MG63 (cell line): ENCODE measurements around the gene TMEM59L. TPM values are rescaled to one million over a fixed set of nuclear protein-coding genes. Genes with fewer than 3 reads are reported as not detected.
A peak's percentile ranks its signal among the peaks of the same experiment; 100 is the strongest.

Experiments
- DNase-seq: peaks from one replicate; pipeline ENCODE4 v3.0.0-alpha.2; 2020
- H3K27me3 ChIP-seq: fragments of 250-450 bp; sonication (Bioruptor Pico); 2 replicates; pipeline ENCODE4 v1.5.1; 2020; ENCODE audit warnings: mild to moderate bottlenecking, moderate library complexity
- H3K36me3 ChIP-seq: fragments of 250-450 bp; sonication (Bioruptor Pico); 2 replicates; pipeline ENCODE4 v1.5.1; 2020; ENCODE audit warnings: mild to moderate bottlenecking, moderate library complexity
- H3K4me3 ChIP-seq: fragments of 250-450 bp; sonication (Bioruptor Pico); 2 replicates; pipeline ENCODE4 v1.5.1; 2020; ENCODE audit warnings: mild to moderate bottlenecking, moderate library complexity
- H3K9me3 ChIP-seq: fragments of 250-450 bp; sonication (Bioruptor Pico); 2 replicates; pipeline ENCODE4 v1.5.1; 2020; ENCODE audit warnings: mild to moderate bottlenecking, moderate library complexity
- total RNA-seq: library from RNA; depleted of rRNA; stranded (reverse); fragments of >200 nt; shearing (Covaris generic); gene quantifications from 2 replicates; pipeline ENCODE4 v1.2.3, GENCODE V29; 2014; ENCODE audit warnings: low replicate concordance

Gene TMEM59L
- total RNA-seq, 1 experiment from 2014 or later, result 0.36 TPM

GRCh38 chr19:18657590-18658365 lies 45.1 kb downstream of the TMEM59L start:
- DNase-seq, result no peak
- Histone ChIP-seq H3K9me3 (no peaks in the 10 kb centered on the region), H3K27me3 (no peaks in the 10 kb centered on the region), H3K36me3 (no peaks in the 10 kb centered on the region), H3K4me3 (no peak overlapping the region)

- Histone ChIP-seq H3K9me3 (no peaks in the 10 kb centered on the region), H3K4me3 (no peak overlapping the region), H3K27me3 (no peaks in the 10 kb centered on the region), H3K36me3 (no peaks in the 10 kb centered on the region)
- DNase-seq, result no peak
Observed at GRCh38 chr19:18658366-18658855, 45.7 kb downstream of the TMEM59L start.

DNA sequence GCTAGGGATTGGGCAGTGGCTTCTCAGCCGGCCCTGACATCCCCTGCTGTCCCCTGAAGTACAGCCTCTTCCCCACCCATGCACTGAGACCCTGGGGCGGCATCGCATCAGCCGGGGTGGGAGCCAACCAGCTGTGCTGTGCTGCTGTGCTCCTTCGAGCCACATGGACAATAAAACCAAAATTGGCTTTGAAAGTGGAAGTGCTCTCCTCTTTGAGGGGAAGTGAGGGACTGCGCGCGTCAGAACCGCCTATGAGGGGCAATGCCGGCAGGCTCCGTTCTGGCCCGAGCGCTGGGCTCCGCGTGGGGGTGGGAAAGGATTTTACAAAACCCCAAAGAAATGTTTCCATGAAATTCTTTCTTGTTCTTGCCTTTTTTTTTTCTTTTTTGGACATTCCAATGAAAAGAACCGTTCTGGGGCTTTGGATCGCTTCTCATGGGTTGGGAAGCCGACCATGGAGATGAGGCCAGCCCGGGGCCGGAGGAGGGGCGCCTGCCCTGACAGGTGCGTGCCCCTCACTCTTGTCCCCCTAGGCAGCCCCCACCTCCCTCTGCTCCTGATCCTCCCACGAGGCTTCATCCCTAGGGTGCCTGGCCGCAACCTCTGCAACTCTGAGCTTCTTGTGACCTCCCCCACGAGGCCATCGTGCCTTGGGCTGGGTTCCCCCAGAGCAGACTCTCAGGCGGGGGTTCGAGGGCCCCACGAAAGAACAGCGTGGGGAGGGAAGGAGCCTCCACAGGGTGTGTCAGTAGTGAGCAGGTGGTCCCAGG lies 46.8 kb downstream of the TMEM59L start:
- Histone ChIP-seq H3K27me3 (no peaks in the 10 kb centered on the region), H3K9me3 (no peaks in the 10 kb centered on the region), H3K36me3 (no peaks in the 10 kb centered on the region; the same call in 1 of the 2 replicates), H3K4me3 (no peak overlapping the region)
- DNase-seq, result no peak

GRCh38 chr19:18660051-18660910 lies 47.6 kb downstream of the TMEM59L start:
- Histone ChIP-seq H3K4me3 (no peak overlapping the region), H3K27me3 (no peaks in the 10 kb centered on the region)
- DNase-seq, result peak; percentile 34

GRCh38 chr19:18660939-18661670 lies 48.4 kb downstream of the TMEM59L start:
- no peaks in the 10 kb centered on the region for H3K27me3 ChIP-seq
- H3K4me3 ChIP-seq, result no peak overlapping the region
- no peaks in the 10 kb centered on the region; the same call in 1 of the 2 replicates for H3K36me3 ChIP-seq
- H3K9me3 ChIP-seq, result no peaks in the 10 kb centered on the region
- DNase-seq, result no peak

More at GRCh38 chr19:18660051-18660910, 47.6 kb downstream of the TMEM59L start:
- no peaks in the 10 kb centered on the region; the same call in 1 of the 2 replicates for H3K36me3 ChIP-seq
- H3K9me3 ChIP-seq, result no peaks in the 10 kb centered on the region

- H3K4me3 ChIP-seq, result no peak overlapping the region
- H3K36me3 ChIP-seq, result peaks cover 4% of the 10 kb centered on the region
- peak; percentile 70 for DNase-seq
- H3K9me3 ChIP-seq, result no peaks in the 10 kb centered on the region
- no peaks in the 10 kb centered on the region for H3K27me3 ChIP-seq
Observed at GRCh38 chr19:18662972-18663732, 50.5 kb downstream of the TMEM59L start.

GRCh38 chr19:18663940-18664530 lies 51.4 kb downstream of the TMEM59L start:
- Histone ChIP-seq H3K4me3 (no peak overlapping the region), H3K36me3 (peaks cover 6% of the 10 kb centered on the region), H3K9me3 (no peaks in the 10 kb centered on the region), H3K27me3 (no peaks in the 10 kb centered on the region)
- no peak for DNase-seq

DNA sequence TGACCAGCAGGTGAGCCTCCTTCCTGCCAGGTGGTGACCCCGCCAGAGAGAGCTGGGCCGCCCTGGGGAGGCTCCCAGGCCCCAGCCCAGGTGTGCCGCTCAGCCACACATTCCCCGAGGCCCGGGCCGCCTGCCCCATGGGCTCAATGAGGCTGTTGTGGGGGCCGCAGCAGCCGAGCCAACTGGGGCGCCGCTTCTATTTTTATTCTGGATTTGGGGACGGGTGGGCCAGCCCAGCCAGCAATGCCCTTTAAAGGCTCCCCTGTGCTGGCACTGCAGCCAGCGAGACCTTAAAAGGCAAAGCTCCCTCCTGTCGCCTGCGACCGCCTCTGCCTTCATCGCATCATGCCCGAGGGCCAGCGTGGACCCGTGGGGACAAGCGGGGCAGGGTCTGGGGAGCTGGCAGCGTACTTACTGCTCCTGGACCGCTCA lies 53.1 kb downstream of the TMEM59L start:
- Histone ChIP-seq H3K9me3 (no peaks in the 10 kb centered on the region), H3K4me3 (no peak overlapping the region)
- DNase-seq, result no peak

DNA sequence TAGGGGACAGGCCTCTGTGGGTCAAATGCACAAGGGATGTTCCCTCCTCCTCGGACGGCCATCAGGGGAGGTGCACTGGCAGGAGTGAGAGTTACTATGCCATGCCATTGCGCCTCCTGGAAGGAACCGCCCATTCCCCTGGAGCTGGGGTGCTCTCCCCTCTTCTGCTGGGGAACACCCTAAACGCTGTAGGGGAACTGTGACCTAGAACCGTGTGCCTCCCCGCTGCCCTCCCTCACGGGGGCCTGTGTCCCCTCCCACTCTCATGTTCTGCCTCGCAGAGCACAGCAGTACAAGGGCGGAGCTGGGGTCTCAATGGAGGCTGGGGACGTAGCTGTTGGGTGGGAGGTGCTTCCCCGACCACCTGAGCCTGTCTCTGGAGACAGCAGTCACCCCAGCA lies 53.6 kb downstream of the TMEM59L start:
- Histone ChIP-seq H3K36me3 (peaks cover 13% of the 10 kb centered on the region), H3K9me3 (no peaks in the 10 kb centered on the region), H3K27me3 (no peaks in the 10 kb centered on the region), H3K4me3 (no peak overlapping the region)
- DNase-seq, result no peak

More for the DNA sequence above, 53.1 kb downstream of the TMEM59L start:
- Histone ChIP-seq H3K27me3 (no peaks in the 10 kb centered on the region), H3K36me3 (peaks cover 12% of the 10 kb centered on the region)

- Histone ChIP-seq H3K27me3 (no peaks in the 10 kb centered on the region), H3K9me3 (no peaks in the 10 kb centered on the region), H3K4me3 (no peak overlapping the region), H3K36me3 (peaks cover 13% of the 10 kb centered on the region)
- DNase-seq, result no peak
Observed at GRCh38 chr19:18666784-18667183, 54.1 kb downstream of the TMEM59L start.

- Histone ChIP-seq H3K36me3 (peaks cover 13% of the 10 kb centered on the region), H3K27me3 (no peaks in the 10 kb centered on the region), H3K9me3 (no peaks in the 10 kb centered on the region), H3K4me3 (no peak overlapping the region)
- no peak for DNase-seq
Observed at GRCh38 chr19:18667531-18668251, 55.0 kb downstream of the TMEM59L start.

DNA sequence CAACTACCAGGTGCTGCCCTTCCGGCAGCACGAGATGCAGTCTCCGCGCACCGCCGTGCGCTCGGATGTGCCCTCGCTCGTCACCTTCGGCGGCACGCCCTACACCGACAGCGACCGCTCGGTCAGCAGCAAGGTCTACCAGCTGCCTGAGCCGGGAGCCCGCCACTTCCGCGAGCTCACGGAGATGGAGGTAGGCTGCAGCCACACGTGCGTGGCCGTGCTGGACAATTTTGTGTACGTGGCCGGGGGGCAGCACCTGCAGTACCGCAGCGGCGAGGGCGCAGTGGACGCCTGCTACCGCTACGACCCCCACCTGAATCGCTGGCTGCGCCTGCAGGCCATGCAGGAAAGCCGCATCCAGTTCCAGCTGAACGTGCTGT lies 55.6 kb downstream of the TMEM59L start:
- DNase-seq, result no peak
- peaks cover 13% of the 10 kb centered on the region for H3K36me3 ChIP-seq
- H3K27me3 ChIP-seq, result no peaks in the 10 kb centered on the region
- H3K4me3 ChIP-seq, result no peak overlapping the region
- H3K9me3 ChIP-seq, result no peaks in the 10 kb centered on the region

- Histone ChIP-seq H3K4me3 (no peak overlapping the region), H3K27me3 (no peaks in the 10 kb centered on the region), H3K9me3 (no peaks in the 10 kb centered on the region), H3K36me3 (peaks cover 13% of the 10 kb centered on the region)
- no peak for DNase-seq
Observed at GRCh38 chr19:18668744-18669523, 56.3 kb downstream of the TMEM59L start.

DNA sequence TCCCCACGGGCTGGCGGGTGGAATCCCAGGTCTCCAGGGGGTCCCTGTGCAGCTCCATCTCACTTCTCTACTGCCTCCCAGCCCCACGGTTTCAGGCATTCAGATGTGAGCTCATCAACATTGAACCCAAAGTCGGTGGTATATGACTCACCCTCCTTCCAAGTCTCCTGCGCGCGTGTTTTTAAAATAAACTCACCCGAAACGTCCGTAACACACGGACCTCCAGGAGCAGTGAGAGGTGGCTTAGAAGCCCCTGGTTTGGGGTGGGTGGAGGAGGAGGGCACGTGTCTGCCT lies 56.8 kb downstream of the TMEM59L start:
- DNase-seq, result no peak
- H3K4me3 ChIP-seq, result no peak overlapping the region
- no peaks in the 10 kb centered on the region for H3K27me3 ChIP-seq
- no peaks in the 10 kb centered on the region for H3K9me3 ChIP-seq
- H3K36me3 ChIP-seq, result peaks cover 13% of the 10 kb centered on the region
